NCI-H128 (cell line): ENCODE data around the gene ADAM11.
"Not testable (repeated sequence)": the region's sequence is repeated elsewhere in the genome, so short reads cannot be mapped to it uniquely, and the experiment has no call there.

Source experiments
- DNase-seq: peaks from one replicate; lab custom pipeline; 2025; ENCODE audit not compliant: unreplicated experiment; lab: John Stamatoyannopoulos, UW

The ADAM11 gene

GRCh38 chr17:44794851-44795413 is 36.1 kb downstream of the ADAM11 start:
- DNase-seq, result no peak

DNA sequence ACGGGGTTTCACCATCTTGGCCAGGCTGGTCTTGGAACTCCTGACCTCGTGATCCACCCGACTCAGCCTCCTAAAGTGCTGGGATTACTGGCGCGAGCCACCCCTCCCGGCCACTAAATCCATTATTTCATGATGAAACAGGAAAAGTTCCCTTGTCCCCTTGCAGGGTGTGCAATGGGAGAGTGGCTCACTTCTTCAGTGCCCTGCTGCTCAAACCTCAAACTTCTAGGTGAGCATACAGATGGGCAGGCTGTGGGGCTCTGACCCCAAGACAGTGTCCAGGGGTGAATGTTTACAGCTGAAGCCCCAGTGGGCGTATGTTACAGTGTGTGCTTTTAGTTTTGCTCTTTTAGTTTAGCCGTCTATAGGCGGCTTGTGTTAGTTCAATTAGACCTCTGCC is 36.6 kb downstream of the ADAM11 start:
- no peak for DNase-seq

- no peak for DNase-seq
These were observed 37.1 kb downstream of the ADAM11 start for GRCh38 chr17:44795928-44796327.

- DNase-seq, result no peak
These were observed 37.9 kb downstream of the ADAM11 start for GRCh38 chr17:44796731-44797130.

DNA sequence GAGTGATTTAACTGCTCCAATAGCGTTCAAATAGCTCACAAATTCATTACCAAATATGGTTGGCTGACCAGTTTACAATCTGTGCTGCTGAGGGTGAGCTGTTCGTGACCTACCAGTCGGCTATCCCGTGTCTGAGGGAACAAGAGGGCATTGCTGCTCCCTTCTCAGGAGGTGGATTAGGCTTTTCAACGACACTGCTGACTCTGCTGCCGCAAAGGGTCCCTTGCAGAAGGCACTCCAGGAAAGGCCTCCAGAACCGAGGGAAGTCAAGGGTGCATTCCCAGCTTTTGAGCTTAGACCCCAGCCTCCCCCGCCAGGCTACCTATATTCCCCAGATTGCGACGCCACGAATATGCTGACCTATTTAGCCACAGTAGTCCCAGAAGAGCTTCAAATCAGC is 39.0 kb downstream of the ADAM11 start:
- no peak for DNase-seq

DNA sequence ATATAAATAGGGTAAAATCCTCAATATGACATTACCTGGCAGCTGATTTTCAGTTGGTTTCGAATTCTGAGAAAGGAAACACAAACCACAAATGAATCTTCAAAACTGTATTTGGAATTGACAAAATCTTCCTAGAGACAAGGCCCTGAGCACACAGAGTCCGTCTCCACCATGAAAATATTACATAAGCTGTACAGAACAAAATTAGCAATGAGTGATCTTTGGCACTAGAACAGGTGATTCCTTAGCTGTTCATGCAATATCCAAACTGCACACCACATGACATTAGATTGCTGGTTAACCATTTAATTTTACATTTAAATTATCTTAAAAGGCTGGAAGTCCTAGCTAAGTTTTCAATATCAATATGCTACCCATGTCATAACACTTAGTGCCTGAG is 39.6 kb downstream of the ADAM11 start:
- DNase-seq, result no peak

DNA sequence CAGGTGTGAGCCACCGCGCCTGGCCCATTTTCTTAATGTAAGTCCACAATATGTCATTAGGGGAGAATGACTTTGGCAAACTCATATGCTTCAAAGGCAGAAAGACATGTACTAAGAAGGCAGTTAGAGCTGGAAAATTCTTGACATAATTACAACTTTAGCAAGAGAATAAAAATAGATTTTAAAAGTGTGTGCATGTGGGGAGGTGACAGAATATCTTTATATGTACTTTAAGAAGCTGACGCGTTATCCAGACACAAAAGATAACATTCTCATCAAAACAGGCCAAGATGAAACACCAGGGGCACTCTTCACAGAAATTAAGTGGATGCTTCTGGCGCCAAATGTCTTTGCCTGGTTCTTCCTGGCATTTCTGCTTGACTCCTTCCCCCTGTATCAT is 43.1 kb downstream of the ADAM11 start:
- no peak for DNase-seq

- no peak for DNase-seq
These were observed 45.7 kb downstream of the ADAM11 start for GRCh38 chr17:44804302-44805089.

DNA sequence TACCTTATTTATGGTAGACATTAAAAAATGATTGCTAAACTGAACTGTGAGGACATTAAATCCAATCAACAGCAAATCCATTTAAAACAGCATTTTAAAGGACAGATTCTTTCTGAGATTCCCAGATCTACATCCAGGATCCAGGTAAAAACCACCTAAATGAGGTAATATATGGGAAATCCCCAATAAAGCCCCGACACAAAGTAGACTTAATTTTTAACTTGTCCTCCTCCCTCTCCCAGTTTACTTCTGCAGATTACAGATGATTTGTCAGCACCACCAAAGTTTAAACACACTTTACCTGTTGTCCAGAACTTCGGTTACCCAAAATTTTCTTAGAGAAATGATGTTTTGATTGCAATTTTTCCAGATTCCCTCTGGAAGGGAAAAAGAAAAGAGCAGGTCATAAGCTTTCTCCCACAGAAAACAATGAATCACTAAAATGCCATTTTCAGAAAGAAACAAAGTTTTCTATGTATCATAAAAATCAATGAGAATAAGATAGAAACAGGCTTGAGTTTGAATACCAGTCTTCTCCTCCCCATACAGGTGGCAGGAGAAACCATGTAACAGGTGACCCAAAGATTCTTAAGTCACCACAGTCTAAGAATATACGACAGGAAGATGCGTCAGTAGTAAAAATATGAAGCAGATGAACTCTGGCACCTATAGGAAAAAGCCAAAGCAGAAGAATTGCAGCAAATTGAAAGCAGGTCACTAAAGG is 48.5 kb downstream of the ADAM11 start:
- DNase-seq, result no peak

- DNase-seq, result no peak
These were observed 49.0 kb downstream of the ADAM11 start for GRCh38 chr17:44807817-44808155.

GRCh38 chr17:44808156-44808555 is 49.4 kb downstream of the ADAM11 start:
- DNase-seq, result no peak

- not testable (repeated sequence) for DNase-seq
These were observed 50.0 kb downstream of the ADAM11 start for GRCh38 chr17:44808656-44809388.

DNA sequence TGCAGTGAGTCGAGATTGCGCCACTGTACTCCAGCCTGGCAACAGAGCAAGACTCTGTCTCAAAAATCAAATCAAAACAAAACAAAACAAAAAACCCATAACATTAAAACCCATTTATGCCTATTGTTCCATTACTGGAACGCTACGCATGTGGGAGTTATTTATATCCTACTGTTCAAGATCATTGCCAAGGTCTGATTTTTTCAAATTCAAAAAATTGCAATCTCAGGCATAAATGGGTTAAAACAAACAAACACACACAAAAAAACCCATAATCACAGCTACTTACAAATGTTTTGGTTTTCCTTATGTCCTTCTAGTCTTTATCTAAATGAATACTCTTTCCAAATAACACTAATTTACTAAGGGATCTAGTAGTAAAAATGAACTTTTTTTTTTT is 53.5 kb downstream of the ADAM11 start:
- no peak for DNase-seq

DNA sequence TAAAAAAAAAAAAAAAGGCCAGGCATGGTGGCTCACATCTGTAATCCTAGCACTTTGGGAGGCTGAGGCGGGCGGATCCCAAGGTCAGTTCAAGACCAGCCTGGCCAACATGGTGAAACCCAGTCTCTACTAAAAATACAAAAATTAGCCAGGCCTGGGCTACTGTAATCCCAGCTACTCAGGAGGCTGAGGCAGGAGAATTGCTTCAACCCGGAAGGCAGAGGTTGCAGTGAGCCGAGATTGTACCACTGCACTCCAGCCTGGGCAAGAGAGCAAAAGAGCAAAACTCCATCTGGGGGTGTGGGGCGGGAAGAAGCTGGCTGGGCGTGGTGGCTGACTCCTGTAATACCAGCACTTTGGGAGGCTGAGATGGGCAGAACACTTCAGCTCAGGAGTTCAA is 59.7 kb downstream of the ADAM11 start:
- DNase-seq, result not testable (repeated sequence)

- peak; percentile 50 for DNase-seq
These were observed 61.9 kb downstream of the ADAM11 start for GRCh38 chr17:44820631-44821212.

DNA sequence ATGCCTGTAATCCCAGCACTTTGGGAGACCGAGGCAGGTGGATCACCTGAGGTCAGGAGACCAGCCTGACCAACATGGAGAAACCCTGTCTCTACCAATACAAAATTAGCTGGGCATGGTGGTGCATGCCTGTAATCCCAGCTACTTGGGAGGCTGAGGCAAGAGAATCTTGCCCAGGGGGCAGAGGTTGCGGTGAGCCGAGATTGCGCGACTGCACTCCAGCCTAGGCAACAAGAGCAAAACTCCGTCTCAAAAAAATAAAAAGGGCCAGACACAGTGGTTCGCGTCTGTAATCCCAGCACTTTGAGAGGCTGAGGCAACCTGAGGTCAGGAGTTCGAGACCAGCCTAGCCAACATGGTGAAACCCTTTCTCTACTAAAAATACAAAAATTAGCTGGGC is 66.4 kb downstream of the ADAM11 start:
- DNase-seq, result not testable (repeated sequence)

DNA sequence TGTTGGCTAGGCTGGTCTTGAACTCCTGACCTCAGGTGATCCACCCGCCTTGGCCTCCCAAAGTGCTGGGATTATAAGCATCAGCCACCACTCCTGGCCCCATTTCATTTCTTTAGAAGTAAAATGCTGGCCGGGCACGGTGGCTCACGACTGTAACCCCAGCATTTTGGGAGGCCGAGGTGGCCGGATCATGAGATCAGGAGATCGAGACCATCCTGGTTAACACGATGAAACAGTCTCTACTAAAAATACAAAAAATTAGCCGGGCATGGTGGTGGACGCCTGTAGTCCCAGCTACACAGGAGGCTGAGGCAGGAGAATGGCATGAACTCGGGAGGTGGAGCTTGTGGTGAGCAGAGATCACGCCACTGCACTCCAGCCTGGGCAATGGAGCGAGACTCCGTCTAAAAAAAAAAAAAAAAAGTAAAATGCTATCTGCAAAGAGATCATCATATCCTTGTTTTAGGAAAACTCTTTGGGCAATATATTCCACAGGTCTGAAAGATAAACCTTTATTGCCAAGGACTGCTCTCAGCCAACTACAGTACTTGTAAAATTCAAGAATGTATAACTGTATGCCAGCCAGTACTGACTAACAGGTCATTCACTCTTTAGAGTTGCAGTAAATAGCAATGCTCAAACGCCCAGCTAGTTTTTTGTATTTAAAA is 67.5 kb downstream of the ADAM11 start:
- no peak for DNase-seq

- DNase-seq, result no peak
These were observed 69.1 kb downstream of the ADAM11 start for GRCh38 chr17:44827863-44828262.

- no peak for DNase-seq
These were observed 70.2 kb downstream of the ADAM11 start for GRCh38 chr17:44828919-44829522.
